Left forelimb (tissue), 1 donor: ENCODE measurements around the gene GCSH.

Experiments used
- DNase-seq: peaks from one replicate; pipeline ENCODE4 v3.0.0-alpha.2; 2018; ENCODE audit warnings: low spot score

Gene GCSH

GRCh38 chr16:81101702-81102101 is 5.5 kb upstream of the GCSH start:
- DNase-seq = no peak

GRCh38 chr16:81099958-81100357 is 3.8 kb upstream of the GCSH start:
- no peak for DNase-seq

GRCh38 chr16:81097230-81097629 is 1.0 kb upstream of the GCSH start:
- DNase-seq = no peak

GRCh38 chr16:81096715-81097208 is 567 bp upstream of the GCSH start:
- DNase-seq = no peak

- DNase-seq = no peak
Measured at GRCh38 chr16:81095653-81095952, 592 bp downstream of the GCSH start.

GRCh38 chr16:81094771-81095251 is 1.4 kb downstream of the GCSH start:
- DNase-seq = no peak

GRCh38 chr16:81088836-81089235 is 7.4 kb downstream of the GCSH start:
- no peak for DNase-seq

GRCh38 chr16:81081014-81081413 is 15.2 kb downstream of the GCSH start:
- no peak for DNase-seq

GRCh38 chr16:81080233-81080632 is 16.0 kb downstream of the GCSH start:
- no peak for DNase-seq

GRCh38 chr16:81077076-81077940 is 18.9 kb downstream of the GCSH start, which contains the start of gene C16orf46:
TSS of gene C16orf46 (minus strand) at chr16:81077238. CDS start at chr16:81063955, 13,283 bp downstream.
- DNase-seq = peak; percentile 100

- no peak for DNase-seq
Measured at GRCh38 chr16:81076566-81077075, 19.6 kb downstream of the GCSH start.

GRCh38 chr16:81073560-81074330 is 22.4 kb downstream of the GCSH start:
- DNase-seq = no peak

- no peak for DNase-seq
Measured at GRCh38 chr16:81071805-81072204, 24.4 kb downstream of the GCSH start.

GRCh38 chr16:81070979-81071378 is 25.2 kb downstream of the GCSH start:
- DNase-seq = no peak

GRCh38 chr16:81069063-81069462 is 27.1 kb downstream of the GCSH start:
- DNase-seq = no peak

- no peak for DNase-seq
Measured at GRCh38 chr16:81067166-81067565, 29.0 kb downstream of the GCSH start.

GRCh38 chr16:81066681-81067080 is 29.5 kb downstream of the GCSH start:
- no peak for DNase-seq

GRCh38 chr16:81061871-81062608 is 34.2 kb downstream of the GCSH start:
- no peak for DNase-seq

- no peak for DNase-seq
Measured at GRCh38 chr16:81061307-81061640, 34.9 kb downstream of the GCSH start.

- DNase-seq = no peak
Measured at GRCh38 chr16:81060576-81061306, 35.5 kb downstream of the GCSH start.

- no peak for DNase-seq
Measured at GRCh38 chr16:81053761-81054160, 42.4 kb downstream of the GCSH start.
